OCI-LY3 (cell line): Measurements from ENCODE around the gene MYZAP.
A peak's percentile ranks its signal among the peaks of the same experiment; 100 is the strongest.

Experiments used
- H2AFZ ChIP-seq: fragments of 200-600, 300-600 bp; shearing (Covaris generic); 2 replicates; pipeline ENCODE4 v1.6.0; 2014; ENCODE audit warnings: antibody characterized with exemption, low read depth, low read length
- H3K27ac ChIP-seq: fragments of 200-600, 300-600 bp; sonication (generic); 2 replicates; pipeline ENCODE4 v1.5.1; 2014; ENCODE audit warnings: mild to moderate bottlenecking, low read length, moderate library complexity, mixed read lengths
- H3K27me3 ChIP-seq: fragments of 200-600, 300-600 bp; sonication (generic); 2 replicates; pipeline ENCODE4 v1.6.1; 2014; ENCODE audit warnings: low read depth, low read length, mixed read lengths
- H3K36me3 ChIP-seq: fragments of 200-600, 300-600 bp; sonication (generic); replicated peaks from 2 replicates; pipeline ENCODE3; 2014; ENCODE audit warnings: low read depth, low read length, mixed read lengths
- H3K4me1 ChIP-seq: fragments of 300-600, 200-600 bp; sonication (generic); 2 replicates; pipeline ENCODE4 v1.6.1; 2014; ENCODE audit warnings: low read length, mixed read lengths
- H3K4me2 ChIP-seq: fragments of 200-600, 300-600 bp; sonication (generic); 2 replicates; pipeline ENCODE4 v1.6.1; 2014; ENCODE audit warnings: low read length, mixed read lengths
- H3K4me3 ChIP-seq: fragments of 300-600, 200-600 bp; sonication (generic); 2 replicates; pipeline ENCODE4 v1.5.1; 2014; ENCODE audit warnings: antibody characterized with exemption, mild to moderate bottlenecking, low read length, moderate library complexity
- H3K79me2 ChIP-seq: fragments of 300-600, 200-600 bp; shearing (Covaris generic); 2 replicates; pipeline ENCODE4 v1.6.1; 2014; ENCODE audit warnings: mild to moderate bottlenecking, low read length, mixed read lengths
- H3K9ac ChIP-seq: fragments of 300-600, 200-600 bp; shearing (Covaris generic); 2 replicates; pipeline ENCODE4 v1.6.0; 2014; ENCODE audit warnings: mild to moderate bottlenecking, low read length, moderate library complexity
- H3K9me3 ChIP-seq: fragments of 200-600, 300-600 bp; shearing (Covaris generic); 2 replicates; pipeline ENCODE4 v1.6.1; 2014; ENCODE audit warnings: low read length, mixed read lengths; ENCODE audit not compliant: insufficient read depth
- H4K20me1 ChIP-seq: fragments of 200-600, 300-600 bp; sonication (generic); 2 replicates; pipeline ENCODE4 v1.6.1; 2016; ENCODE audit warnings: low read length, mixed read lengths; ENCODE audit not compliant: insufficient read depth
- CTCF ChIP-seq: fragments of 200-600, 300-600 bp; sonication (generic); IDR thresholded peaks from 2 replicates; pipeline ENCODE4 v1.5.1; 2014; ENCODE audit warnings: antibody characterized with exemption, low read length, low read depth
- EZH2phosphoT487 ChIP-seq: fragments of 200-600 bp; shearing (Covaris generic); IDR thresholded peaks from 2 replicates; pipeline ENCODE4 v1.6.1; 2018; ENCODE audit warnings: antibody characterized with exemption, mixed run types, low read depth

Gene MYZAP

DNA sequence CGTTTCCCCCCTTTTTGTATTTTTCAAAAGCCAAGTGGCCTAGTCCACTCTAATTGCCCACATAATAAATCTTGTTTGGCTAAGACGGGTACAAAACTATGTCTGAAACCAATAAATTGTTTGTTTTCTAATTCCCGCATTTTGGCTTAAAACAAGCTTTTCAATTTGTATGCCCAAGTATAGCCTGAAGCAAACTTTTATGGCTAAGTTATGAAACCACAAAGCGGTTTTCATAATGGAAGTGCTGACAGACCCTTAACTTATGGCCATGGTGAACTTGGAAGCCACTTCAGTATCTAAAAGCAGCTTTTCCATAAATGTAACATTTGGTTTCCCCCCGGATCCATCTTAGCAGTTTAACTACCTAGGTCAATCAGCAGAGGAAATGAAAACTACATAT is 84.9 kb downstream of the MYZAP start:
- no peak overlapping the region for H3K4me2 ChIP-seq
- TF ChIP-seq EZH2phosphoT487 (no peak), CTCF (no peak)
- no peak overlapping the region for H3K9ac ChIP-seq
- no peaks in the 10 kb centered on the region for H3K79me2 ChIP-seq
- no peaks in the 10 kb centered on the region for H3K27me3 ChIP-seq
- no peaks in the 10 kb centered on the region for H3K36me3 ChIP-seq
- no peaks in the 10 kb centered on the region for H3K4me1 ChIP-seq
- H2AFZ ChIP-seq, result no peak overlapping the region
- H4K20me1 ChIP-seq, result no peaks in the 10 kb centered on the region
- H3K9me3 ChIP-seq, result no peaks in the 10 kb centered on the region
- no peak overlapping the region for H3K27ac ChIP-seq
- H3K4me3 ChIP-seq, result no peak overlapping the region

- H3K4me1 ChIP-seq, result no peaks in the 10 kb centered on the region
- no peak overlapping the region for H2AFZ ChIP-seq
- no peaks in the 10 kb centered on the region for H3K9me3 ChIP-seq
- no peak overlapping the region for H3K4me3 ChIP-seq
- TF ChIP-seq EZH2phosphoT487 (no peak), CTCF (no peak)
- H3K4me2 ChIP-seq, result no peak overlapping the region
- H3K36me3 ChIP-seq, result no peaks in the 10 kb centered on the region
- H3K9ac ChIP-seq, result no peak overlapping the region
- H3K27me3 ChIP-seq, result no peaks in the 10 kb centered on the region
- no peaks in the 10 kb centered on the region for H3K79me2 ChIP-seq
- H3K27ac ChIP-seq, result no peak overlapping the region
- H4K20me1 ChIP-seq, result no peaks in the 10 kb centered on the region
Observed at GRCh38 chr15:57677204-57677603, 85.5 kb downstream of the MYZAP start.

DNA sequence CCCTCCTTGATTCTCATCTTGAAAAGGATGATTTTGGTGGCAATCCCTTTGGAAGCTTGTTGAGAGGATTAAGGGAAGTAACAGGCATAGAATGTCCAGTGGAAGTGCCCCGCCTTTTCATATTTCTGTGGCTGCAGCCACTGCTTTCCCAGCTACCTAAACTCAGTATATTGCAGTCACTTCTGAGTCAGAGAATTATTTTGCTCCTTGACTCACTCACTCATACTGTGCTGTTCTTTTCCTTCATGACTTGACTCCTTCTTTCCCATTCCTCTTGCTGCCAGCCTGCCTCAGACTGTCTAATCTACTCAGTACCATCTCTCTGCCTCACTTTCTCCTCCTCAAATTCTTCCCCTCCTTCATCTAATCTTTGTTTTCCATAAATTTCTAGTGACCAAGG is 88.3 kb downstream of the MYZAP start:
- TF ChIP-seq EZH2phosphoT487 (no peak), CTCF (no peak)
- H3K4me2 ChIP-seq, result peak overlapping the region; percentile 28; the same call in 1 of the 2 replicates
- no peak overlapping the region for H2AFZ ChIP-seq
- no peak overlapping the region for H3K4me3 ChIP-seq
- no peaks in the 10 kb centered on the region for H3K27me3 ChIP-seq
- H3K9ac ChIP-seq, result no peak overlapping the region
- no peaks in the 10 kb centered on the region for H3K9me3 ChIP-seq
- no peak overlapping the region for H3K27ac ChIP-seq
- H3K79me2 ChIP-seq, result no peaks in the 10 kb centered on the region
- H4K20me1 ChIP-seq, result no peaks in the 10 kb centered on the region
- no peaks in the 10 kb centered on the region for H3K36me3 ChIP-seq
- no peaks in the 10 kb centered on the region for H3K4me1 ChIP-seq

GRCh38 chr15:57681011-57681410 is 89.3 kb downstream of the MYZAP start:
- Histone ChIP-seq H3K4me2 (no peak overlapping the region), H3K27me3 (no peaks in the 10 kb centered on the region), H3K27ac (no peak overlapping the region), H3K9ac (no peak overlapping the region), H3K79me2 (no peaks in the 10 kb centered on the region), H4K20me1 (no peaks in the 10 kb centered on the region), H3K36me3 (no peaks in the 10 kb centered on the region), H2AFZ (no peak overlapping the region), H3K4me3 (no peak overlapping the region), H3K9me3 (no peaks in the 10 kb centered on the region), H3K4me1 (0 out of 2 replicates have a peak, but pooled peaks cover 1% of the 10 kb centered on the region)
- TF ChIP-seq CTCF (no peak), EZH2phosphoT487 (no peak)
